Transverse colon (tissue), 4 donors: ENCODE measurements around the gene CELSR1. TPM values are rescaled to one million over a fixed set of nuclear protein-coding genes. Genes with fewer than 3 reads are reported as not detected.

Source experiments
- DNase-seq: peaks from one replicate; pipeline ENCODE4 v3.0.0-alpha.2; 2019
- H3K27ac ChIP-seq, 4 donors: fragments of 200-600 bp; sonication (generic); 2 replicates each; pipeline ENCODE4 v1.5.1; 2016 to 2018; ENCODE audit warnings: inconsistent platforms in 4 of 4
- H3K27me3 ChIP-seq: fragments of 200-600 bp; sonication (generic); 2 replicates; pipeline ENCODE4 v1.5.1; 2017; ENCODE audit warnings: inconsistent platforms
- H3K36me3 ChIP-seq, 4 donors: fragments of 200-600 bp; sonication (generic); 2 replicates each; pipeline ENCODE4 v1.5.1; 2017 to 2019; ENCODE audit warnings: inconsistent platforms in 4 of 4
- H3K4me1 ChIP-seq, 4 donors: fragments of 200-600 bp; sonication (generic); 2 replicates each; pipeline ENCODE4 v1.5.1; 2017 to 2020; ENCODE audit warnings: inconsistent platforms in 4 of 4
- H3K4me3 ChIP-seq, 4 donors: fragments of 200-600 bp; sonication (generic); 1 replicate in 1 of 4; 2 replicates in 3 of 4; pipeline versions ENCODE4 v1.5.1 to v1.6.1; 2017 to 2019; ENCODE audit warnings: inconsistent platforms in 4 of 4
- H3K9me3 ChIP-seq, 2 donors: fragments of 200-600 bp; sonication (generic); 2 replicates each; pipeline ENCODE4 v1.5.1; 2017 to 2019; ENCODE audit warnings: inconsistent platforms in 2 of 2
- CTCF ChIP-seq, 5 experiments: fragments of 200-600 bp in 3 of 5; fragments of 450-650 bp in 2 of 5; sonication (generic) in 3 of 5; IDR thresholded peaks; 1 replicate in 2 of 5; 2 replicates in 3 of 5; pipeline ENCODE4 v1.5.1; 2016 to 2017; ENCODE audit warnings: antibody characterized with exemption in 5 of 5, inconsistent platforms in 3 of 5, mild to moderate bottlenecking in 2 of 5, moderate library complexity in 1 of 5
- EP300 ChIP-seq: sonication (generic); formaldehyde crosslinking; IDR thresholded peaks from one replicate; pipeline ENCODE4 v1.6.1; 2017; ENCODE audit warnings: antibody characterized with exemption, low read depth
- POLR2A ChIP-seq: fragments of 450-650 bp; IDR thresholded peaks from one replicate; pipeline ENCODE4 v1.6.1; 2016; ENCODE audit warnings: antibody characterized with exemption, mild to moderate bottlenecking, moderate library complexity
- POLR2AphosphoS5 ChIP-seq, 3 donors: sonication (generic); formaldehyde crosslinking; IDR thresholded peaks; one replicate each; pipeline ENCODE4 v1.6.1; 2016; ENCODE audit warnings: antibody characterized with exemption in 3 of 3
- WGBS, 2 donors: methylation state at CpG; one replicate each; pipeline ENCODE4 v1.1.5; 2018; ENCODE audit warnings: low coverage in 1 of 2; 5-methylcytosine and 5-hydroxymethylcytosine counted together
- in situ Hi-C, 4 donors: fragments of 200-750 bp; cut with MboI; loops; one replicate each; pipeline versions ENCODE4 v1.15.0 to v1.15.1; 2017; ENCODE audit warnings: low sequenced_read_pairs in 3 of 4, low pct_ligation_motif_present in 1 of 4, low pct_unique_long_range_greater_than_20kb in 1 of 4
- intact Hi-C: fragments of 100-400 bp; cut with DNase I; formaldehyde crosslinking; loops from one replicate; pipeline ENCODE4 v1.15.1; 2023; ENCODE audit warnings: low total_unique reads
- total RNA-seq, 4 donors: library from RNA; depleted of rRNA; stranded (reverse); fragments of >200 nt; gene quantifications; one replicate each; pipeline ENCODE4 v1.1.0, GENCODE V29; 2016

CELSR1 gene
- total RNA-seq, 4 donors from 2014 or later: 0.96 to 2.5 (median 1.4) TPM

DNA sequence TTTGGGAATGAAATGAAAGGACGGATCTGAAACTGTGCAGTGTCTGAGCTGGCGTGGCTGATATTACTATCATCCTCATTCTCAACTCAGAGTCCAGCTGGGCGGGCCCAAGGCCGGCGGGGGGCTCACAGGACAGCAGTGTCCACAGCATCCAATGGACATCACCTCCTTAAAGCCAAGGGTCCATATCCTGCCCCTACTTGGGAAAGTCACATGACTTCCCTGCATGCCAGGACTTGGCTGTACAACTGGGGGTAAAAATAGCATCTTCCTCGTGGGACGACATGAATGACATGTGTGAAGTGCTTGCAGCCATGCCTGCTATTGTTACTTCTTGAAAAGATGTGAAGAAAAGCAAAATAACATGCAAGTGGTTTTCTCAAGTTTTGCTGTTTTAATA lies 119.7 kb downstream of the CELSR1 start:
- no peak for TF ChIP-seq CTCF (IDR thresholded peaks at IDR 0.05)
- TF ChIP-seq POLR2AphosphoS5 (IDR thresholded peaks at IDR 0.05): no peak
- TF ChIP-seq EP300: no peak
- TF ChIP-seq POLR2A: no peak
- WGBS, 2 donors: 31 to 83% methylated on average over 2 to 7 of the region's 7 CpGs
- H3K27ac ChIP-seq: no peak overlapping the region
- no peaks in the 10 kb centered on the region for H3K27me3 ChIP-seq
- peaks cover 0 to 5% (median 1%) of the 10 kb centered on the region in 4 donors for H3K4me1 ChIP-seq
- H3K9me3 ChIP-seq: no peaks in the 10 kb centered on the region
- no peaks in the 10 kb centered on the region for H3K36me3 ChIP-seq
- intact Hi-C loops: no loop called here
- DNase-seq: no peak
- no peak overlapping the region for H3K4me3 ChIP-seq
- in situ Hi-C loops: no loop called here

- no peak for TF ChIP-seq POLR2A
- TF ChIP-seq CTCF (IDR thresholded peaks at IDR 0.05): no peak
- no peak for TF ChIP-seq POLR2AphosphoS5 (IDR thresholded peaks at IDR 0.05)
- no peak for TF ChIP-seq EP300
- WGBS, 2 donors: 79 to 83% methylated on average over 8 to 24 of the region's 24 CpGs
- H3K36me3 ChIP-seq: no peaks in the 10 kb centered on the region
- no peaks in the 10 kb centered on the region for H3K9me3 ChIP-seq
- H3K27me3 ChIP-seq: no peaks in the 10 kb centered on the region
- in situ Hi-C loops (no loop called here), intact Hi-C loops (no loop called here)
- H3K4me1 ChIP-seq: peaks cover 0 to 5% (median 1%) of the 10 kb centered on the region in 4 donors
- H3K4me3 ChIP-seq: no peak overlapping the region
- H3K27ac ChIP-seq: no peak overlapping the region
- DNase-seq: no peak
Observed at GRCh38 chr22:46416891-46417580, 120.4 kb downstream of the CELSR1 start.

GRCh38 chr22:46416520-46416871 lies 120.9 kb downstream of the CELSR1 start:
- Histone ChIP-seq H3K9me3 (no peaks in the 10 kb centered on the region), H3K4me3 (no peak overlapping the region), H3K4me1 (peaks cover 0 to 5% (median 1%) of the 10 kb centered on the region in 4 donors), H3K27ac (no peak overlapping the region), H3K27me3 (no peaks in the 10 kb centered on the region), H3K36me3 (no peaks in the 10 kb centered on the region)
- in situ Hi-C loops (no loop called here), intact Hi-C loops (no loop called here)
- 83 to 90% methylated on average over 1 to 14 of the region's 14 CpGs for WGBS, 2 donors
- no peak for DNase-seq
- TF ChIP-seq POLR2A: no peak
- TF ChIP-seq EP300: no peak
- no peak for TF ChIP-seq CTCF (IDR thresholded peaks at IDR 0.05)

DNA sequence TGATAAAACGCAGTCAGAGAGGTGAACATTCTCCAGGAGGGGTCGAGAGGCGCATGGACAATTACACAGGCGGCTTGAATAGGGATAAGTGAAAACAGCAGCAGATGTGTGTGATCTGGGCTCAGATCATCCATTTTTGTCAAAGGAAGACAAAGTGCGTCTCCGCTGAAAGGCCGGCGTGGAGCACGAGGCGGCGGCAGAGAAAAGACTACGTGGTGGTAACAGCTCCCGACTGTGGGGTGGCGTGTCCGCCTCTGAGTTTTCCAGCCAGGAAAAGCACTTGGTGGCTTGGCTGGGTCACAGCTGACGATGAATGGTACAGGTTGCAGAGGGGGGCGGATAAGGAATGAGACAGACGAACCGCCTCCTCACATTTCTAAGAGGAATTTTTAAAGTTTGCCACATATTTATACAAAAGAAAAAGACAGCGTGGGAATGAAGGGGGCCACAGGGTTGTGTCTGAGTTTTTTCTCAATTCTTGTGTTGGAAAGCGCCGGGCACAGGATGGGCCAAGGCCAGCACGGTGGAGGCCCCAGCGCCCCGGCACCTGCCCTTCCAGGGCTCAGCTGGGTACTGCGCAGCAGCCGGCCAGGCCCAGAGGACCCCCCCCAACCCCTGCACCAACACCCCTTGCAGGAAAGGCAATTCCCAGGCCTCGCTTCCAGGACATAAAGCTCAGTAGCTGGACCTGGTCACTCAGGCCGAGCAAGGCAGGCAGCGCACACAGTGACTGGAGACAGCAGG lies 121.5 kb downstream of the CELSR1 start:
- TF ChIP-seq POLR2A: no peak
- no peak for TF ChIP-seq POLR2AphosphoS5 (IDR thresholded peaks at IDR 0.05)
- TF ChIP-seq EP300: no peak
- TF ChIP-seq CTCF (IDR thresholded peaks at IDR 0.05): no peak
- no peaks in the 10 kb centered on the region for H3K27me3 ChIP-seq
- H3K27ac ChIP-seq: no peak overlapping the region
- H3K36me3 ChIP-seq: no peaks in the 10 kb centered on the region
- intact Hi-C loops: no loop called here
- 82 to 100% methylated on average over 1 to 30 of the region's 30 CpGs for WGBS, 2 donors
- H3K4me3 ChIP-seq: no peak overlapping the region
- no peaks in the 10 kb centered on the region for H3K9me3 ChIP-seq
- no peak for DNase-seq
- in situ Hi-C loops: no loop called here
- peaks cover 0 to 5% (median 1%) of the 10 kb centered on the region in 4 donors for H3K4me1 ChIP-seq
